HL-60 (cell line): ENCODE results near the gene MACROD1.

Source experiments
- DNase-seq, 2 experiments: peaks; one replicate each; pipeline ENCODE4 v3.0.0-alpha.2; 2010 to 2020; ENCODE audit warnings: low read depth in 1 of 2, low spot score in 1 of 2
- H3K27ac ChIP-seq: fragments of 250-450 bp; sonication (Bioruptor Pico); replicated peaks from 2 replicates; pipeline ENCODE4 v1.5.1; 2020; ENCODE audit warnings: mild to moderate bottlenecking, moderate library complexity
- H3K27me3 ChIP-seq: fragments of 250-450 bp; sonication (Bioruptor Pico); 2 replicates; pipeline ENCODE4 v1.5.1; 2021; ENCODE audit warnings: mild to moderate bottlenecking, moderate library complexity; ENCODE audit not compliant: insufficient read depth, poor library complexity, severe bottlenecking
- H3K4me3 ChIP-seq: replicated peaks from 2 replicates; pipeline ENCODE4 v1.5.1; 2011; ENCODE audit warnings: mild to moderate bottlenecking, control low read depth, low read length; ENCODE audit not compliant: insufficient read depth
- CTCF ChIP-seq: IDR thresholded peaks from one replicate; pipeline ENCODE4 v1.5.1; 2011; ENCODE audit warnings: low read length, control low read depth, inconsistent platforms; ENCODE audit not compliant: insufficient read depth
- GABPA ChIP-seq: IDR thresholded peaks from 2 replicates; pipeline ENCODE4 v1.6.1; 2012; ENCODE audit warnings: low read depth
- POLR2AphosphoS5 ChIP-seq: IDR thresholded peaks from 2 replicates; pipeline ENCODE4 v1.6.1; 2012; ENCODE audit warnings: low read depth
- REST ChIP-seq: IDR thresholded peaks from 2 replicates; pipeline ENCODE4 v1.6.1; 2012; ENCODE audit warnings: low read depth; ENCODE audit not compliant: insufficient replicate concordance
- SPI1 ChIP-seq: IDR thresholded peaks from 2 replicates; pipeline ENCODE4 v1.6.1; 2012; ENCODE audit warnings: low read depth, mild to moderate bottlenecking, borderline replicate concordance

Gene MACROD1

GRCh38 chr11:64130618-64131017 is 35.3 kb downstream of the MACROD1 start:
- H3K4me3 ChIP-seq, result no peak overlapping the region
- TF ChIP-seq CTCF, result no peak
- H3K27ac ChIP-seq, result no peak overlapping the region
- DNase-seq, result no peak
- no peaks in the 10 kb centered on the region for H3K27me3 ChIP-seq

GRCh38 chr11:64129403-64129802 is 36.5 kb downstream of the MACROD1 start:
- H3K4me3 ChIP-seq, result no peak overlapping the region
- TF ChIP-seq POLR2AphosphoS5, result no peak
- TF ChIP-seq GABPA, result no peak
- no peak for TF ChIP-seq CTCF
- no peaks in the 10 kb centered on the region for H3K27me3 ChIP-seq
- H3K27ac ChIP-seq, result no peak overlapping the region
- DNase-seq, result no peak

GRCh38 chr11:64128255-64129006 is 37.5 kb downstream of the MACROD1 start:
- Histone ChIP-seq H3K27me3 (no peaks in the 10 kb centered on the region), H3K4me3 (no peak overlapping the region), H3K27ac (no peak overlapping the region)
- TF ChIP-seq POLR2AphosphoS5, result no peak
- no peak for TF ChIP-seq CTCF
- no peak for TF ChIP-seq REST
- DNase-seq, result no peak

- no peak for DNase-seq
- Histone ChIP-seq H3K27ac (no peak overlapping the region), H3K27me3 (no peaks in the 10 kb centered on the region), H3K4me3 (no peak overlapping the region)
- TF ChIP-seq SPI1 (no peak), POLR2AphosphoS5 (no peak), GABPA (no peak), REST (no peak), CTCF (no peak)
These were observed 38.4 kb downstream of the MACROD1 start for GRCh38 chr11:64127267-64128072.
